GM21528 (cell line): ENCODE data around the gene ROMO1.

ENCODE experiments used
- ATAC-seq: cut with Tn5 transposase; IDR thresholded peaks from one replicate; pipeline ENCODE4 v1.9.1; 2021; ENCODE audit warnings: mild to moderate bottlenecking, moderate library complexity; ENCODE audit not compliant: unreplicated experiment, low FRiP score

ROMO1 gene

DNA sequence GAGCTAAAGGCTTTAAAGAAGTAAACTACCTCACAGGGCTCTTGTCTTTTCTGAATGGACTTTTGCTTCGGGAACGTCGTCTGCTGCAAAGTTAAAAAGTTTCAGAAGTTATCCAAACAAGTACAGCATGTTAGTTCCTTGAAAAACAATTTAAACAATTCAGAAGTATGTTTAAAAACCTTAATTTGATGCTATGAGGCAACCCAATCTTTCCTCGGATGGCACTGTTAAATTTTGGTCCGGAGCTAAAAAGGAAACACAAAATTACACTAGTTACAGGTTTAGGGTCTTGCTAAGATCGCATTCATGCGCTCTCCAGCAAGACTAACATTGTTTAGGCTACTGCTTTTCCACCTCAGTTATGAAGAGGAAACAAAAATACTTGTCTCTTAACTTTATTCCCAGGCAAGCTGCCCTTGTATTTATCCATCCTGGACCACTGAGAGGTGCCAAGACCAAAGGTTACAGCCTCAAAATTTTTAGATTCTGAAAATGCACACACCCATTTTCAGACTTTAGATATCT, 30.1 kb downstream of the ROMO1 start:
- ATAC-seq, result no peak

- no peak for ATAC-seq
These were observed 30.8 kb downstream of the ROMO1 start for GRCh38 chr20:35729836-35730582.

DNA sequence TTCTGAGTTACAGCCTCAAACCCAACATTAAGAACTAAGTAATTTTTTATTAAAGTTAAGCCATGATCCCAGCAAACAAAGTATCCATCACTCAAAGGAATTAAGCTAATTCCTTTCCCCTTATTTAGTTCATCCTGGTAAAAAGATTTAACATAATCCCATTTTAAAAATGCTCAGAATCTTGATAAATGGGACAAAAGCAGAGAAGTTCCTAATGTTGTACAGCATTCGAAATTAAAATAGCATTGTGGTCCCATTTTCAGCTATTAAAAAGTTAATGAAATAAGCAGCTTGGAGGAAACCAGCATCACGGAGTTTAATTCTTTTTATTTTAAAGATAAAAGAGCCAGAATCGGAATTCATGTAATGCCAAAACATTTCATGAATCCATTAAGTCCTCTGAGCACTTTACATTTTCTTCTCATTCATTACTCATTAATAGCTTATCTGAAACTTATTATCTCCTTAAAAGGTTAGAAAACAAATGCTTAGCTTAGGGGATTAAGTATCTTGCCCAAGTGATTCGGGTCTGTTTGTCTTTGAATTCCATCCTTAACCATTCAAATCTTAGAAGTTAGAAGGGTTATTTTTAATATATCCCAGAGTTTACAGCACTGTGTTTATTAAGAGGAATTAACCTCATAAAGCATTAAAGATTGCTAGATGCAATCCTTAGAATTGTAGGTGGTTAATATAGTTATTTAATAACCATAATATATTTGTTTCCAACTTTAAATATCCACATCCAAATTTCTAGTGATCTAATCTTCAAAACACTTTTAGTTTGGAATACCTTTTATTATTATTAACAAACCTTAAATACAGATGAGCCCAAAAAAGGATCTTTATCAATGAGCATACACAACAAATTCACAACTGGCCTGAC, 31.6 kb downstream of the ROMO1 start:
- no peak for ATAC-seq

DNA sequence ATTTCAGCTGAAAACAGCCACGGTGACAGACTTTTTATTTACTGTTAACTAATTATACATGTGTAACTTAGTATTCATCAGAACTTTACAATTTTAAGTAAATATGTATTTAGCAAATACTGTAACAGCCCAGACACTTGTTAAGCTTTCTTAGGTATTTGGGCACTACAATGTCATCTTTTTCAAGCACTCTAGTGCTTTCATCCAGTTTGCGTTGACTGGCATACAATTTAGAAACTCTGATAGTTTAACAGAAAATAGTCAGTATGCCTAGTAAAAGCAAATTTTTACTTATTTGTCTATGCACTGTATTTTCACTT, 32.2 kb downstream of the ROMO1 start:
- ATAC-seq, result no peak

GRCh38 chr20:35731862-35732643, 32.8 kb downstream of the ROMO1 start:
- ATAC-seq, result no peak

GRCh38 chr20:35732644-35732982, 33.4 kb downstream of the ROMO1 start:
- ATAC-seq, result no peak

- ATAC-seq, result no peak
These were observed 35.2 kb downstream of the ROMO1 start for GRCh38 chr20:35734374-35734773.

- ATAC-seq, result no peak
These were observed 35.8 kb downstream of the ROMO1 start for GRCh38 chr20:35734777-35735649.

- no peak for ATAC-seq
These were observed 36.7 kb downstream of the ROMO1 start for GRCh38 chr20:35735826-35736470.

DNA sequence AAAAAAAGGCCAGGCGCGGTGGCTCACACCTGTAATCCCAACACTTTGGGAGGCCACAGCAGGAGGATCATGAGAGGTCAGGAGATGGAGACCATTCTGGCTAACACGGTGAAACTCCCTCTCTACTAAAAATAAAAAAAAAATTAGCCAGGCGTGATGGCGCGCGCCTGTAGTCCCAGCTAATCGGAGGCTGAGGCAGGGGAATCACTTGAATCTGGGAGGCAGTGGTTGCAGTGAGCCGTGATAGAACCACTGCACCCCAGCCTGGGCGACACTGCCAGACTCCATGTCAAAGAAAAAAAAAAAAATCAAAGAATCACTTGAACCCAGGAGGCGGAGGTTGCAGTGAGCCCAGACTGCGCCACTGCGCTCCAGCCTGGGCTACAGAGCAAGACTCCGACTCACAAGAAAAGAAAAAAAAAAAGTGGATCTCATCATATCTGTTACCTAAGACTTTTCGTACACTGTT, 38.7 kb downstream of the ROMO1 start:
- ATAC-seq, result no peak

DNA sequence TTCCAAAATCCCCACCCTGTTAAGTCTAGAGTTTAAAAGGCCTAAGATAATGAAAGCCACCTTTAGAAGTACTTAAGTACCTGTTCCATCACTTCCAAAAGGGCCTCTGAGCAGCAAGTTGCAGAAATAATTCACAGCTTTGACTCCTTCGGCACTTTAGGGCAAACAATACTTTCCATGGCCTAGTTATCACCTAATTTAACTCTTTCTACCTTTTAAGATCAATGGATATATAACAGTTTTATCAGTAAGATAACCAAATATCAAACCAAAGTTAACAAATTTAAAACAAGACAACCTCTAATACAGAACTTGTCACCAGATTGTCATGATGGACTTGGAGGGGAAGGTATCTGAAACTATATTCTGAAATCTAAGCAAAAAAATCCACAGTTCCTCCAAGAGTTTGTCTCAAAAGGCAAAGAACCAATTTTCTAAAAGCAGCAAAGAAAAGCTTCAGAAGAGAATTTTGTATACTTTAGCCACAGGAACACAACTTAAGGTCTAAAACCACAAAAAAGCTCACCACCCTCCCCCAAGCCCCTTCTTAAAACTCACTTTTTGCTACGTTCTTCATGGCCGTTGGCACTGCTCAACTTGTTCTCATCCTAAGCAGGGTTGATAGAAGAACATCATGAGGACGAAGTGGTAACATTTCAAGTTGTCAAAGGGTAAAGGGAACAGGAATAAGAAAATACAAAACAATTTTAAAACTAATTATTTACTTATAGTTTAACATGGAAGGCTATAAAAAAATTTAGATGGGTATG, 39.4 kb downstream of the ROMO1 start:
- no peak for ATAC-seq

DNA sequence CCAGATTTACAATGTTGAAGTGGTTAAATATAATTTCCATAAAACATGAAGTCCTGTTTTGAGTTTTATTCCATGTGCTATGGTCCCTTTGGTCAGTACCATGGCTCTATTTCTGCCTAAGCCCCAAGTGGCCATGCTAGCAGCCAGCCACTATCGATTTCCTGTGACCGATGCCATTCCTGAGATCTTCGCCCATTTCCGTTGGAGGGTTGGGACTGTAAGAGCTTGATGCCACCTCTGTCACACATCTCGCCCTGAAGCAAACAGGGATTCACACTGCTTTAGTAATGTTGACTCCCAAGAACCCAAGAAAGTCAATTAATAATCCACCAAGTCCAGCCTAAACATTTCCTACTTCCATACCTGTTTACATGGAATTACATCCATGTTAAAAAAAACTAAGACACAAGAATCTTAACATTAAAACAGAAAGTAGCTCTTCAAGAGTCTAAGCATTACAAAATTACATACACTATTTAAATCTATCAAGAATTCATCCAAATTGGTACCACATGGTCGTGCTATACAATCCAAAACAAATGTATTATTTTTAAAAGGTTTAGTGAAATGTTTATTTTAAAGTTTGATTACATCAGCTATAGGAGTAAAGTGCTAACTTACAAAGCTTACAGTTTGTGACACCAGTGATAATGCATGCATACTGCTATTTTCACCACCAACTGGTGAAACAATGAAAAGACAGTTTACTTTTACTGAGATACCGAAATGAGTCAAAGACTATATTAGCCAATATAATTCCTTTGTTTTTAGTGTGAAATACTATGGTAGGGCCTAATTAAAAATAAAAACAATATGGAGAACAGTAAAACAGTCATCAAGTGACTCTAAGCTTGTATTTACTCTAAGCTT, 40.3 kb downstream of the ROMO1 start:
- no peak for ATAC-seq

GRCh38 chr20:35741892-35742740, 42.9 kb downstream of the ROMO1 start, which contains the start of gene RBM39:
Gene RBM39, minus strand, starts transcription at chr20:35742260. Its CDS starts 1,386 bp downstream, at chr20:35740874.
- peak; percentile 90 for ATAC-seq

DNA sequence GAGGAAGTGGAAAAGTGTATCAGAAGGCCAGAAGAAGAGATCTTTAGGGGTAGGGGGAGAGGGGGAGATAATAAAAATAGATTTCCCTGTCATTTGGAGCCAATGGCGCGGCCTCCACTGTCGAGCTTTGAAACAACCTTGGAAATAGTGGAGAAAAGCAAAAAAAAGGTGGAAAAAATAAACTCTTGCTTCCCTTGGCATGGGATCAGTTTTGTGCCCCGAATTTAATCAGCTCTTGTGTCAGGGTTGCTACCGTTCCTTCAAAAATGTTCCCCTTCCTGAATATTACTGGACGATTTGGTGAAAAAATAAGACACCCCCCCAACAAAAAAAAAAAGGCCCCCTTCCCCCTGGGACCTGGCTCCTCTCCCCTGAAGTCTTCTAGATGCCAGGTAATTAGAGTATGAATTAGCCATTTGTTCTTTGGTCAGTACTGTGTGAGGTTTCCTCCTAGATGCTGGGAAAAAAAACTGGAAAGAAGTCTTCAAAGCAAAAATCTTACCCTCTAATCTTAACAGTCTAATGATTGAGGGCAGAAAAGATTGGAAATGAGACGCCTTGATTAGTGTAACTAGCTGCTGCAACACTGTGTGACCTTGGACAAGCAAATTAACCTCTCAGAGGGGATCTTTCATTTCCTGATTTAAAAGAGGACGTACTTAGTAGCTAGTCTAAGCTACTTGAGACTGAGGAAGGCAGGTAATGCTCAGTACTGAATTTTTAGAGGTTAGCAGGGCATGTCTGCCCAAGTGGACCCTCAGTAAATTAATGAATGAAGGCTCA, 43.7 kb downstream of the ROMO1 start:
- ATAC-seq, result no peak

DNA sequence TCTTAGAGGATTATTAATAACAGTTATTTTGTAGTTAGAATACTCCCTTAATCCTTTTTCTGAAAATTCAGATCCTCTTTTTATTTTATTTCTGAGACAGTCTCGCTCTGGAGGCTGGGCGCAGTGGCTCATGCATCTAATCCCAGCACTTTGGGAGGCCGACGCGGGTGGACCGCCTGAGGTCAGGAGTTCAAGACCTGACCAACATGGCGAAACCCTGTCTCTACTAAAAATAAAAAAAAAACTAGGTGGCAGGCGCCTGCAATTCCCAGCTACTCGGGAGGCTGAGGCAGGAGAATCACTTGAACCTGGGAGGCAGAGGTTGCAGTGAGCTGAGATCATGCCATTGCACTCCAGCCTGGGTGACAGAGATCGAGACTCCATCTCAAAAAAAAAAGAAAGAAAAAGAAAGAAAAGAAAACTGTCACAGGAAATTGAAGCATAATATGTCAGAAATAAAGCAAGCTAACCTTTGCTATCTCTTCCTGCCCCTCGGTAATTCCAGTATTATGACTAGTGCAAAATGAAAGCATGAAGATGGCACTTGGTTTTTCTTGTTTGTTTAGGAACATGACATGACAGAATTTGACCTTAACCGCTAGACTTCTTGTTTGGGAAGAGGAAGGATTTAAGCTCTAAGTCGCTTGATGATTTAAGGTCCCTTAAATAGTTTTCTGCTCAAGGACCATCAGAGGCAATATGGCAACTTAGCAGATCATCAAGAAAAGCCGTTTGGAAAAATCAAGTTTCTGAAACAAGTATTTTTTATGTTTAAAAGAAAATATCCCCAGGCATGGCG, 44.7 kb downstream of the ROMO1 start:
- ATAC-seq, result no peak
